DMS153 treated with DMSO at 0.1 percent for 48 hours (cell line): ENCODE measurements around the gene STRN.
"Not testable (repeated sequence)": the region's sequence is repeated elsewhere in the genome, so short reads cannot be mapped to it uniquely, and the experiment has no call there.

Experiments used
- DNase-seq: peaks from one replicate; lab custom pipeline; 2025; ENCODE audit not compliant: unreplicated experiment; lab: John Stamatoyannopoulos, UW

STRN gene

GRCh38 chr2:36915627-36916026 is 50.7 kb downstream of the STRN start:
- no peak for DNase-seq

DNA sequence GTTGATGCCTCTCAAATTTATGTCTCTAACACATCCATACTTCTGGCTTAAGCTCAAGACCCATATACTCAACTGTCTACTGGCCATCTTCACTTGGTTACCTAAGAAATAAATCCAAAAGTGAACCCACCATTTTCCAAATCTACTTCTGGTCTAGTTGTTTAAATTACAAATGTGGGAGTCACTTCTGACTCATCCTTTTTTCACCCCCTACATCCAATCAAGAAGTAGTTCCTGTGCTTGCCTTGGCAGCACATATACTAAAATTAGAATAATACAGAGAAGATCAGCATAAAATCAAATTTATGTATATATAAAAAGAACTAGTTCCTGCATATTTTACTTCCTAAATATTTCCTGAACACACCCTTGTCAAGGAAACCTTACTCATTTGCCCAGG is 53.6 kb downstream of the STRN start:
- DNase-seq: no peak

- no peak for DNase-seq
Observed at GRCh38 chr2:36911012-36911411, 55.3 kb downstream of the STRN start.

GRCh38 chr2:36906277-36906676 is 60.1 kb downstream of the STRN start:
- DNase-seq: no peak

- no peak for DNase-seq
Observed at GRCh38 chr2:36904636-36905035, 61.7 kb downstream of the STRN start.

DNA sequence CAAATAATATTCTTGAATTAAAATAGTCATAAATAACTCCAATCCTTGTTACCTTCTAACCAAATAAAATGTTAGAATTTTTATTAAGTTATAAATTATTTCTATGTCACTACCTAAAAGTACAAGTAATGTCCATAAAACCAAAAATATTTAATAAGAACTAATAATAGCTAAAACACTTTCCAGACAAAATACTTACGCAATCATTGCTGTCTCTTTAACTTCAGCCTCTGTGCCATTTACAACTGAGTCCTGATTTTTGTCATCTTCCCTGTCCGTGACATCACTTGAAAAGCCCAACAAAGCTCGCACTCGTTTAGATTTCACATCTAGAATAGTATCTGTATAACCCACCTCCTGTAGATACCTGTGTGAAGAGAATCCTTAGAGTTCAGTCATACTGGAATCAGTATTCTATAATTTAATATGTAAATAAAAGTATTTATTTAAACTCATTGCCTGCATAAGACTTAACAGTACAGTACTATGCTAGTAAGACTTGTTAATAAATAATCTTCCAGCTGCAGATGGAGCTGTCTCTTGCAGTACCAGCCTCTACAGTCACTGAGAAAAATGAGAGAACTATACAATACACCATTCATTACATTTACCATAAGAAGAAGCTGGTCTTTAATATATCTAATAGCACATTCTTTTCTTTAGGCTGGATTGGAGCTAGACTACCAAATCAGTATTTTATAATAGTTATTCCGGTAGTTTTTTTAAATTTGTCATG is 63.8 kb downstream of the STRN start:
- DNase-seq: no peak

GRCh38 chr2:36892805-36893204 is 73.5 kb downstream of the STRN start:
- no peak for DNase-seq

DNA sequence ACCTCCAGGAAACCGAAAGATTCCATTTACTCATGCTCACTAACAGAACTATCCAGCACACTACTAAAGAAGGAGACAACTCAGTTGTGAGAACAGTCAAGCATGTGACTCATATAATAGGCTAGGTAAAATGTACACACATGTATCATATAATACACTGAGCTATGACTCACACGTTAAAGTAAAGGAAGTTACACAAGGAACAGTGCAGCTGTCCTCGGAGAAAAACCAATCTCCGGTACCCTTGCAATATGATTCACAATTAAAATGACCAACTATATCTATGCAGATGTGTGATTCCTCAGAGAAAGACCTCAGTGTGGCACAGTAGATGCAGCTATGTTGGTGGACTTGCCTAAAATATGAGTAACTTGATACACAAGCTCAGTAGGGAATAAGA is 76.5 kb downstream of the STRN start:
- DNase-seq: no peak

DNA sequence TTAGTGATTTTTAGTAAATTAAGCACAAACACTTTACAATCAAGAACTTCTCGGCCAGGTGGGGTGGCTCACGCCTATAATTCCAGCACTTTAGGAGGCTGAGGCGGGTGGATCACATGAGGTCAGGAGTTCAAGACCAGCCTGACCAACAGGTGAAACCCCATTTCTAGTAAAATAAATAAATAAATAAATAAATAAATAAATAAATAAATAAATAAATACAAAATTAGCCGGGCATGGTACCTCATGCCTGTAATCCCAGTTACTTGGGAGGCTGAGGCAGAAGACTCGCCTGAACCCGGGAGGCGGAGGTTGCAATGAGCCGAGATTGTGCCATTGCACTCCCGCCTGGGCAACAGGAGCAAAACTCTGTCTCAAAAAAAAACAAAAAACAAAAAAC is 79.2 kb downstream of the STRN start:
- DNase-seq: not testable (repeated sequence)

- no peak for DNase-seq
Observed at GRCh38 chr2:36886664-36887063, 79.7 kb downstream of the STRN start.

GRCh38 chr2:36885605-36886004 is 80.7 kb downstream of the STRN start:
- no peak for DNase-seq

DNA sequence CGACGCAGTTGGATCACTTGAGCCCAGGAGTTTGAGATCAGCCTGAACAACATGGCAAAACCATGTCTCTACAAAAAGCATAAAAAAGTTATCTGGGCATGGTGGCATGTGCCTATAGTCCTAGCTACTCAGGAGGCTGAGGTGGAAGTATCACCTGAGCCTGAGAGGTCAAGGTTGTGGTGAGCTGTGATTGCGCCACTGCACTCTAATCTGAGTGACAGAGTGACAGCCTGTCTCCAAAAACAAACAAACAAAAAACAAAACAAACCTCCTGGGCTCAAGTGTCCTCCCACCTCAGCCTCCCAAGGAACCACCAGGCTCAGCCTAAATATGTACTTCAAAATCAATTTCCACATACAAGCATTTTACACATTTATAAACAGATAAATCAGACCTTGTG is 83.8 kb downstream of the STRN start:
- no peak for DNase-seq

DNA sequence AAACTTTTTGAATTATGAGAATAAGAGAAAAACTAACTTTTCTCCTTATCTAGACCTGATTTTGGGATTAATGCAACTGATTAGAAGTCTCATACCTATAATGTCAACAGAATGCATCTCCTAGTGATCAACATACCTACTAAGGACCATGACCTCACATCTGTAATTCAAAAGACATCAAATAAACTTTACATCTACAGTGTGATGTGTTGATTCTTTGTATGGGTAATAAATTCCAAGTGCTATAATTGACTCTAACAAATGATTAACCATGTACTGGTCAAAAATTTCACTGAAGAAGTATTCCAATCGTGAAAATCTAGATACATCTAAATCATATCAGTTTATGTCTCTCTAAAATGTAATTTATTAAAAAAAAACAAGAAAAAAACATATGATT is 84.5 kb downstream of the STRN start:
- DNase-seq: no peak

DNA sequence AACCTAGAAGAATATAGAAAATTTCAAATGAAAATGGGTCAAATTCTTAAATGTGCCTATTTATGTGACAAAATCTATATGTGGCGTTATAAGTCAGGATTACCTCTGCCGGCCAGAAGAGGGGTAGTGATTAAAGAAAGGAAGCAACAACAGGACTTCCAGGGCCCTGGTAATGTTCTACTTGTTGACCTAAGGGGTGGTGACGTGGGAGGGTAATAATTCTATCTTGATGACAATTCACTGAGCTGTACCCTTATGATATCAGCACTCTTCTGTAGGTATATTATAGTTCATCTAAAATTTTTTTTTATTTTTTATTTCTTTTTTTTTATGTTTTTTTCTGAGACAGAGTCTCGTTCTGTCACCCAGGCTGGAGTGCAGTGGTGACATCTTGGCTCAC is 87.9 kb downstream of the STRN start:
- no peak for DNase-seq

DNA sequence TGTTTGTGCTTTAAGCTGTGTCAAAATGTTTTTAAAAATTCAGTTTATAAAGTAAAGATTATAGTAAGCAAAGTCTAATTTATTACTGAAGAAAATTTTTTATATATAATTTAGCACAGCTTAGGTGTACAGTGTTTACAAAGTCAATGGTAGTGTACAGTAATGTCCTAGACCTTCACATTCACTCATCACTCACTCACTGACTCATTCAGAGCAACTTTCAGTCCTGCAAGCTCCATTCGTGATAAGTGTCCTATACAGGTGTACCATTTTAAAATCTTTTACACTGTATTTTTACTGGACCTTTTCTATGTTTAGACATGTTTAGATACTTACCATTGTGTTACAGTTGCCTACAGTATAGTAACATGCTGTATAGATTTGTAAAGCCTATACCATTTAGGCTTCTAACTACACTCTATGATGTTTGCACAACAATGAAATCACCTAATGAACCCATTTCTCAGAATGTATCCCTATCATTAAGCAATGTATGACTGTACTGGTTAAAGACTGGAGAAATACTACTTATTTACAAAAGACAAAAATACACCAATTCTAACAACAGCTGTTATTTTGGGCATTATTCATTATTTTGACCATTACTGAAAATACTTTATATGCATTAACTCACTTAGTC is 95.1 kb downstream of the STRN start:
- DNase-seq: no peak

- no peak for DNase-seq
Observed at GRCh38 chr2:36869606-36870005, 96.7 kb downstream of the STRN start.

DNA sequence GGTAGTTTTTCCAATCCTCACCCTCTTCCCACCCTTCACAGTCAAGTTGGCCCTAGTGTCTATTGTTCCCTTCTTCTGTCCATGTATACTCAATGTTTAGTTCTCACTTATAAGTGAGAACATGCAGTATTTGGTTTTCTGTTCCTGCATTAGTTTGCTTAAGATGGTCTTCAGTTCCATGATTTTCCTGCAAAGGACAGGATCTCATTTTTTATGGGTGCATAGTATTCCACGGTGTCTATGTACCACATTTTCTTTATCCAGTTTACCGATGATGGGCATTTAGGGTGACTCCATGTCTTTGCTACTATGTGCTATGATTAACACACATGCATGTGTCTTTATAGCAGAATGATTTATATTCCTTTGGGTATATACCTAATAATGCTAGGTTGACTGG is 104.4 kb downstream of the STRN start:
- no peak for DNase-seq

- DNase-seq: no peak
Observed at GRCh38 chr2:36859366-36859792, 107.0 kb downstream of the STRN start.

- no peak for DNase-seq
Observed at GRCh38 chr2:36858551-36859365, 107.6 kb downstream of the STRN start.

DNA sequence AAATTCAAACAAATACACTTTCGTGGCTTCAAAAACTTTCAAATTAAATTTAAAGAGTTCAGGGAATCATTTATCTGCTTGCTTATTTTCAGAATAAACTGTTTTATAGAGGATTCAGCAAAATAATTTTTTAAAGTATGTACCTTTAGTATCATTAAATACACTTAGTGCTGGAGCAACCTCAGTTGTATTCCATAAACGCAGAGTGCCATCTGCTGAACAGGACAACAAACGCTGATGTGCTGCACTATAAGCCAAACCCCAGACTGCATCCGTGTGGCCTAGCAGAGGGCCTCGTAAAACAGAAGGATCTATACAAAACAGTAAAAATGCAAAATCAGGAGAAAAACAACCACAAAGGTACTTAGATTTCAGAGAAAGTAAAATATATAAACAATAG is 108.6 kb downstream of the STRN start:
- DNase-seq: no peak

DNA sequence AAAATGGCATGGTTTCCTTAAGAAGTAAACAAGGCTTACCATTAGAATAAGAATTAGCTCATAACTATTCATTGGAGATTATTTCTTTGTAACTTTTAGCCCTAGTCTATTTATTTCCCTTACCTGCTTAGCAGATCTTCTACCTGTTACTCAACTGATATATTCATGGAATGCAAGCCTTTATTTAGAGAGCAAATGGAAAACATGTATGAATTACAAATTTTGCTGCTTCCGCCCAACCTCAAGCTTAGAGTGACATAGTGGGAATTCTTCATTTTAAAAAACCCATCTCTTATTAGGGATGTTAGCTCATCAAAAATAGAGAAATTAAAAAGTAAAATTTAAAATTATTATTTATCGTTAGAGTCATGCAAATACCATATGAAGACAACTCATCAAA is 110.9 kb downstream of the STRN start:
- DNase-seq: no peak

DNA sequence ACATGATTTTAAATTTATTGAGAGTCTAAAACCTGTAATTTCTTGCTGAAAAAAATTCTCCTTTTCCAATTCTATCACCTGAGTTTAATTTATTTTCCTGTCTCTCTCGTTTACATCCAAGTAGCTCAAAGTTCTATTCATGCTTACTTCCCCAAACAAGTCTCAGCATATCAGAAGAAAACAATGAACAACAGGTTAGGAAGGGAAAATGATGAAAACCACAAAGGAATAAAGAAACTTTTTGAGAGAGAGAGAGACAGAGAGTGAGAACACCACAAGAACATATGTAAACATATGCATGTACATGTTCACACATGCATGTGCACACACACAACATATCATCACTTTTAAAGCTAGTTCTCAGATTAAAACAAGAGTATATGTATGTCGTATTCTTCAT is 112.1 kb downstream of the STRN start:
- DNase-seq: no peak
